GM18499 (cell line): ENCODE measurements around the gene OR51M1.
A peak's percentile ranks its signal among the peaks of the same experiment; 100 is the strongest.
"Not testable (repeated sequence)": the region's sequence is repeated elsewhere in the genome, so short reads cannot be mapped to it uniquely, and the experiment has no call there.

Experiments
- ATAC-seq: cut with Tn5 transposase; IDR thresholded peaks from one replicate; pipeline ENCODE4 v1.9.1; 2021; ENCODE audit warnings: moderate number of reproducible peaks; ENCODE audit not compliant: insufficient read depth, unreplicated experiment

The OR51M1 gene

GRCh38 chr11:5383576-5383975 is at the start of gene OR51M1:
OR51M1 (plus strand) TSS chr11:5383812; CDS start chr11:5389399, 5,587 bp downstream.
- no peak for ATAC-seq

- no peak for ATAC-seq
These were observed 48.4 kb upstream of the OR51M1 start for GRCh38 chr11:5335170-5335569.

GRCh38 chr11:5336331-5336730 is 47.3 kb upstream of the OR51M1 start:
- no peak for ATAC-seq

GRCh38 chr11:5337253-5337652 is 46.4 kb upstream of the OR51M1 start:
- not testable (repeated sequence) for ATAC-seq

GRCh38 chr11:5339771-5340322 is 43.8 kb upstream of the OR51M1 start:
- peak; percentile 45 for ATAC-seq

- ATAC-seq: no peak
These were observed 39.9 kb upstream of the OR51M1 start, which contains the start of gene OR51B5 for GRCh38 chr11:5343474-5344335. OR51B5 (minus strand) TSS chr11:5343524; CDS start chr11:5343524, 0 bp downstream.

GRCh38 chr11:5345831-5346230 is 37.8 kb upstream of the OR51M1 start:
- no peak for ATAC-seq

- ATAC-seq: no peak
These were observed 34.9 kb upstream of the OR51M1 start for GRCh38 chr11:5348551-5349194.

- no peak for ATAC-seq
These were observed 34.1 kb upstream of the OR51M1 start for GRCh38 chr11:5349550-5349949.

- ATAC-seq: no peak
These were observed 32.4 kb upstream of the OR51M1 start, which contains the start of gene OR51B6 for GRCh38 chr11:5351208-5351607. OR51B6 (plus strand) TSS chr11:5351508; CDS start chr11:5351508, 0 bp downstream.

GRCh38 chr11:5356031-5356430 is 27.6 kb upstream of the OR51M1 start:
- not testable (repeated sequence) for ATAC-seq

- ATAC-seq: no peak
These were observed 21.5 kb upstream of the OR51M1 start for GRCh38 chr11:5362017-5362625.

GRCh38 chr11:5363679-5364078 is 19.9 kb upstream of the OR51M1 start:
- no peak for ATAC-seq

GRCh38 chr11:5364214-5364613 is 19.4 kb upstream of the OR51M1 start:
- ATAC-seq: no peak

GRCh38 chr11:5366365-5366764 is 17.2 kb upstream of the OR51M1 start:
- ATAC-seq: not testable (repeated sequence)

- no peak for ATAC-seq
These were observed 16.8 kb upstream of the OR51M1 start for GRCh38 chr11:5366856-5367255.

- no peak for ATAC-seq
These were observed 16.1 kb upstream of the OR51M1 start for GRCh38 chr11:5367448-5368074.

GRCh38 chr11:5368502-5369043 is 15.0 kb upstream of the OR51M1 start:
- ATAC-seq: no peak

- no peak for ATAC-seq
These were observed 13.8 kb upstream of the OR51M1 start for GRCh38 chr11:5369789-5370188.
